HG03039 (cell line): ENCODE measurements around the gene KLHL21.
A peak's percentile ranks its signal among the peaks of the same experiment; 100 is the strongest.

Source experiments
- ATAC-seq: cut with Tn5 transposase; IDR thresholded peaks from one replicate; pipeline ENCODE4 v1.9.1; 2021; ENCODE audit warnings: mild to moderate bottlenecking, moderate library complexity; ENCODE audit not compliant: unreplicated experiment

The KLHL21 gene

DNA sequence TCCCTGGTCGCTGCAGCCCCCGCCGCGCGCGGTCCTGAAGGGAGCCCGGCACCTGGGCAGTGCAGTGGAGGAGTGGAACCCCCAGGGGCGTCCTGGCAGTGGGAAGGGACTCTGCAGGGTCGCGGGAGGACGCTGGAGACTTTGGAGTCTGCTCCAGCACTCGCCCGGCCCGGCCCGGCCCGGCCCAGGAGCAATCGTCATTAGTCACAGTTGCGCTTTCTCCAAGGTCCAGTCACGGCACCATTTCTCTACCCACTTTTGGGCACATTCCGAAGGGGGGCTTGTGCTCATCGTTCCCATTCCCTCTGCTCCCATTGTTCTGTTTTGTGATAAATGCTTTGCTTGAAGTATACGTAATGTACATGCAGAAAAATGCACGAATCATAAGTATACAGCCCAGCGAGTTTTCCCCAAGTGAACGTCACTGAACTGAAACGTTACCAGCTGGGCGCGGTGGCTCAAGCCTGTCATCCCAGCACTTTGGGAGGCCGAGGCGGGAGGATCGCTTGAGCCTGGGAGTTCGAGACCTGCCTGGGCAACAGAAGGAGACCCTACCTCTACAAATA is 23.0 kb upstream of the KLHL21 start:
- ATAC-seq: peak; percentile 6

DNA sequence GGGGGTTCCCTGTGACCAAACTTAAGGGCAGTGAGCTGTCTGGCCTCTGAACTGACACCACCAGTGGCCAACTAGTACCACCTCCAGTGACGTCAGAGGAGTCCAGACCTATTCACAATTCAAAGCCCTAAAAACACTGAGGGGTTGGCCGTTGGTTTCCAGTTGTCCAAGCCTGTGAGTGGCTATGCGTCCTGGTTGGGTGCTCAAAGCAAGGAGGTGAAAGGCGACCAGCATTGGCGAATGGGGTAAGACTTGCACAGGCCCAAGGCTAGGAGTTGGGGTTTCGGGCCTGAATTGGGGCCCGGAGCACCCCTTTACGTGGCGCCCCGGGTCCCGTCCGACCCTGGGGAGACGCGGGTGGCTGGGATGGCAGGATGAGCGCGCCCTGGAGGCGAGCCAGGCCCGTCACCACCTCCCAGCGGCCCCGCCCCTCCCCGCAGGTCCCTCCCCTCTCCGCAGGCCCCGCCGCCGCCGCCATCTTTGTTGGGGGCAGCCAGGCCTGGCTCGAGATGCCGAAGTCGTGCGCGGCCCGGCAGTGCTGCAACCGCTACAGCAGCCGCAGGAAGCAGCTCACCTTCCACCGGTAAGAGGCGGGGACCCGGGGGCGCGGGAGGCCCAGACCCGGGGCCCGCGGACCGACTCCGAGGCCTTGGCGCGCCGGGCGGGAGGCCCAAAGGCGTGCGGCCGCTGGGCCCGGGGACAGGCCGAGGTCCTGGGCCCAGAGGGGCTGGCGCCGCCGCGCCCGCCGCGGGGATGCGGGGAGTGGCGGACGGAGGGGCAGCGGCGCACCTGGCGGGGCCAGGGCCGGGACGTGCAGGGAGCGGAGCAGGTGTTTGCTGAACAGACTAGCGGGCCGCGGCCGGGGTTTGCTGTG is 22.3 kb upstream of the KLHL21 start, which contains the start of gene THAP3:
Gene THAP3 (plus strand): TSS at position 159 of the 874 bp plus-strand sequence. CDS start 351 bp downstream, at position 510.
- ATAC-seq: peak; percentile 64

DNA sequence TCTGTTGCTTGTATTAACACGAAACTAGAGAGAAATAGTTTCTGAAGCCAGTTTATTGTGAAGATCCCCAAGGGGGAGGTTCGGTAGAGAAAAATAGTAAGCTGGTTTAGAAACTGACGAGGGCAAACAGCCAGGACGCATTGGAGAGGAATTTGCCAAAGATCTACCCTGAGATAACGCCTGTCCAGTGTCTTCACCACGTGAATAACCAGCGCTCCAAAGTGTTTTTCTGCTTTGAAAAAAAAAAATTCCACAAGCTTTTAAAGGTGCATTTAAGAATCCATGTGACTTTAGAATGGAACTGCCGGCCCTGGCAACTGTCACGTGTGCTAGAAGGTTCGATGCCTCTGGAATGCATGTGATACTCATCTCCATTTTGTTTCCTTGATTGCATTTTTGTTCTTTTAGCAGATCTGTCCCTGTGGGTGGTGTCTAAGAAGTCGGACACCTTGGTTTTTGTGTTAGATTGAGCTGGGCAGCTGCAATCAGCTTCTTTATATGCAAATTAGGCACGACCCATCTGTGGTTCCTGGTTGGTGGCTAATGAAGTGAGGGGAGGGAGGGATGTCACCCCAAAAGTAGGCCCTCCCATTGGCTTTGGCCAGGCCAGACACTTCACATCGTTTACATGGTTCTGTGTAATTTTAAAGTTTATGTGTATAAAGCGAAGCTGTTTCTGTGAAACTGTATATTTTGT is 20.7 kb upstream of the KLHL21 start:
- no peak for ATAC-seq

DNA sequence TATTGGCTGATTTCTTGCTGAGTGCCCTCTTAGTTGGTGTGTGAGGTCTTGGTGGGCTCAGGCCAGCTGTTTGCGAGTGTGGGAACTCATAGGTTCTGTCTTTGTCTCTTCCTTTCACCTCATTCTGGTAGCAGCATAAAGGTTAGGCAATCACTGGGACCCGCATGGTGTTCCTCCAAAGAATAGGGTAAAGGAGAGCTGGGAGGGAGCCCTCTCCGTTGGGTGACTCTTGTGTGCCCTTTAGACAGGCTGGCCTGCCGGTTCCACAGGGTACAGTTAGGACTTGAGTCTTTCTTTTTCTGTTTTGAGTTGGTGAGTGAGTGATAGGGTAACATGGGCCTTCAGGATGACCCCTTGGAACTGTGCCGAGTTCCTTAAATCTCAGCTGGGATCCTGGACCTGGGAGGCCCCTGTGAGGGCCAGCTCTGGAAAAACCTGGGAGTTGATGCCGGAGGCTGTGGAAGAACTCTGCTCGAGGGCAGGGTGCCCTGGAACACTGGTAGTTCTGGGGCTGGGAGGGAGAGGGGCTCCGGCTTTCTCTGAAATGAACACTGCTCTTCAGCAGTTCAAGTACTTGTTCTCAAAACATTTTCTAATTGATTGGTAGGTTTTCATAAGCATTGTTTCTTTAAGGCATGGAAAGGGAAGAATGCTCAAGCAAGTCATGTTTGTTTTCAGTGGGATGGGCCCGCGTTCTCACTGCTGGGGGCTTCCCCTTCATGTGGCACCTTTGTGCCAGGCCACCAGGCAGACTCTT is 19.9 kb upstream of the KLHL21 start:
- no peak for ATAC-seq

DNA sequence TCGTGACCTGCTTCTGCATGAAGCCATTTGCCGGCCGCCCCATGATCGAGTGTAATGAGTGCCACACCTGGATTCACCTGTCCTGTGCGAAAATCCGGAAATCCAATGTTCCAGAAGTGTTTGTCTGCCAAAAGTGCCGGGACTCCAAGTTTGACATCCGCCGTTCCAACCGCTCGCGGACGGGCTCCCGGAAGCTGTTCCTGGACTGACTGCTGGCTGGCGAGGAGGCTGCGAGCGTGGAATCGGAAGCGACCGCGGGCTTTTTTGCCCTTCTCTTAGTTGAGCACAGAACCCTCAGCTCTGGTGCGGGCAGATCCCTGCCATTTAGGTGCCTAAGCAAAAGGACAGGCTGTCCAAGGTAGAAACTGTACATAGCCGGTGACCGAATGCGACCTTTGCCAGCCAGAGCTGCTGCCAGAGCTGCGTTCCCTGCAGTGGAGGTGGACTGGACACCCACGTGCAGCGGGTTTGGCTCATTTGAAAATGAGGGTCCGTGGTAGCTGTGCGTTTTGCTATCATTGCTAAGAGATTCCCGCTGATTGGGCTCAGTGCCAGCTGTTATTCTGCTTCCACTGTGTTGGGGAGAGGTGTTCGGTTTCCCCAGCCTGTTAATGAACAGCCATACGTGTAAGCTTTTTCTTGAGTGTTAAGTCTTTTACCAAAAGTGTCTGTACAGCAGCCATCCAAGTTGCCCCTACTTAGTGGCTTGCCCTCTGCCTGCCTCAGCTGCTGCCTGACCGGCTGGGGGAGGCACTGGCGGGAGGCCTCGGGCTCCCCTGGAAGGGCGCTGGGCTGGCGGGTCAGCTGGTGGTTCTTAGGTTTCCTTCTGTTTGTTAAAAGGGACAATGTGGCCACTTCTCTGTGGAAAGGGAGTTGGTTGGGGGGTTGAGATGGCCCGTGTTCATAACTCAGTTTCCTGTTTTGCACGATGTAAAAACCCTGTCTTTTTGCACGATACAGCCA is 19.0 kb upstream of the KLHL21 start:
- no peak for ATAC-seq

DNA sequence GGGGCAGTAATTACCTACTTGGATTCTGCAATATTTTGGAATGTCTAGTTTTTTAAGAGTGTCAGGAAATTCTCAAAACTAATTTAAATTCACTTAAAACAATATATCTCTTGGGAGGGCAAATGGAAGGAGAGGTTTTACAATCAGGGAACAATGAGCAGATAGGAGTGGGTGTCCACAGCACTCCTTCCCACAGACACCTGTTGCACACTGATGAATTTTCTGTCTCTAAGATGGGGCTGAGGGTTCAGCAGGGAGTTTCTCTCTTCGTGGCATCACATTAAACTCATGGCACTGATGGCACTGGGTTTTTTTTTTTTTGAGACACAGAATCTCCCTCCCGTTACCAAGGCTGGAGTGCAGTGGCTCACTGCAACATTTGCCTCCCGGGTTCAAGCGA is 16.4 kb upstream of the KLHL21 start:
- no peak for ATAC-seq

DNA sequence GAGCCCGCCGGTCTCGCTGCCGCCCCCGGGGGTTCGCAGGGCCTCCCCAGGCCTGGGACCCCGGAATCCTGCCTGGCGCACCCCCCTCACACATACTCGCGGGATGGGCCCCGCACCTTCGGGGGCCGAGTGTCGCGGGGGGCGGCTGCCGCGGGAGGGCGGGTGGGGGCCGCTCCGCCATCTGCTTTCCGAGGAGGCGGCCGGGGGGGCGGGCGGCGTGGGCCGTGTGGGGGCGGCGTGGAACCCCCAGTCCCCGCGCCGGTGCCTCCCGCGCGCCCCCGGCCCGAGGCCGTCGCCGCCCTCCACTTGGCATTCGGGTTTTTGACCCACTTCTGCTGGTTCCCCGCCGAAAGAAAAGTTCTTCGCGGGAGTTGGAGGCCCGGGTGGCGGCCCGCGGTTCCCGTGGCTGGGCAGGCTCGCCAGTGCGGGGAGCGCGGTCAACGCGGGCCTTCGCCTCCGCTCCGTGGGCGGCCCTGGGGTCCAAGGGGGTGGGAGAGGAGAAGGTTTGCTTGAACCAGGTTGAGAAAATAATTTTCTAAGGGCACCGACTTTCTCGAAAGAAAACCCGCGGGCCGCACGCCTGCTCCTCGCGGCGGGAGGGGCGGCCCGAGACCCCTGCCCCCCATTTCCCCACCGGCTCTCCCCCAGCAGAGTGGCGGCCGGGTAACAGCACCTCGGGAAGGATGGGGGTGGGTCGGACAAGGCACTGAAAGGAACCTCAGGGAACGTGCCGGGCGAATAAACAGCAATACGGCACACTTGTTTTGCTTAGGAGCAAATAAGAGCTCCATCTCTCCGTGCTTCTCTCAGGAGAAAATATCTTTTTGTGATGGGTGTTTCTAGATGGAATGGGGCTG is 12.5 kb upstream of the KLHL21 start:
- no peak for ATAC-seq

DNA sequence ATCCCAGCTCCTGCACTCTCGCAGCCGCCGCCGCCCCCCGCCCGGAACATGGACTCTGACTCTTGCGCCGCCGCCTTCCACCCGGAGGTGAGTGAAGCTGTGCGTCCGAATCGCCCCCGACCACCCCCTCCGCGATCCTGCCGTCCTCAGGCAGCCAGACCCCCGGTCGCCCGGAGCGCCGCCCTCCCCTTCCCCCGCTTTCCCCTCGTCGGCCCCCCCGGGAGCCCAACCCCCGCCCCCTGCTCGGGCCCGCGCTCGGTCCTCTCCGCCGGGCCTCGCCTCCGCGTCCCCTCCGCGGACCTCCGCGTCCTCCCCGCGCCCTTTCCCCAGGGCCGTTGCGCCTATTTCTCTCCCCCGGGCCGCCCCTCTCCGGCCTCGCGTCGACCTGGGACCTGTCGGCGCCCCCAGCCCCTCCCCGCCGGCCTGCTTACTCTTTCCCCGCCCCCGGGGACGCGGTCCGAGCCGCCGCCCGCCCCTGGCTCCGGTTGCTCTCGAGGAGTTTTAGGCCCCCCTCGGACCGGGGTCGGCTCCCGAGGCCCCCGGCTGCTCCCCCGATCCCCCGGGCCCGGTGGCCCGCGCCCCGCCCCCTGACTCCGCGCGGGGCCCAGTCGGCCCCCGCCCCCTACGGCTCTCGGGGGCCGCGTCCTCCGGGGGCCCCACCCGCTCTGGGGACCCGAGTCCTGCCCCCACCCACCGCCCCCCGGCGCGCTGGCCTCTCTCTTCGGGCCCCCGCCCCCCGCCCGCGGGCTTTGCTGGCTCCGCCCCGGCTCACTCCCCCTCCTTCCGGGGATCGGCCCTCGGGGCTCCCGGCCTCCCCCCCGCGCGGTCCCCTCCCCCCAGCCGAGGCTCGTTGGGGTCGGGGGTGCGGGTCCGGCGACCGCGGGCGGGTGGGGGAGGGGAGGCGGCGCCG is 11.6 kb upstream of the KLHL21 start:
- ATAC-seq: no peak

DNA sequence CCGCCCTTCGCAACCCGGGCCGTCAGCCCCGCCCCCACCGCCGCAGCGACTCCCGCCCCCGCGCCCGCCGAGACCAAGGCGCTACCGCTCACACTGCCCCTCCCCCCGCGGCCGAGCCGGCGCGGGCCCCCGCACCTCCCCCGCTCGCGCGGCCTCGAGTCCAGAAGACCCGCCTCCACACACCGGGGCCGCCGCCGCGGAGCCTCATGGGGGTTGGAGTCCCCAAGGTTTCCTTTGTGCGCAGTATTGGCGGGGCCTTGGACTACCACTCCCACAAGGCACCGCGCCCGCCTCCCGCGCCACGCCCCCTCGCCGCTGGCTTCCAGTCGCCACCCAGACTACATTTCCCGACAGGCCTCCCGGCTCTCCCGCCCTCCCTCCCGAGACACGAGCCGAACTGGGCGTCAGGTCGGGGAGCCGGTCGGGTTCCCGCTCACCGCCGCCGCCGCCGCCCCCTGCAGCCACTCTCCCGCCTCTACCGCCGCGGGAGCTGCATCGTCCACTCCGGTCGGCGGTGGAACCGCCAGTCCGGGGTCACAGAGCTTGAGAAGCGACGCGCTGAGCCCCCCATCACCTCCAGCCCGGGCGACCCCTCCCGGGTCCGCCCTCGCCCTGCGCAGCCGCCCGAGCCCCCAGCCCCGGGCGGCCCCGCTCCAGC is 10.8 kb upstream of the KLHL21 start, which contains the start of gene PHF13:
Gene PHF13 (plus strand): TSS at position 371 of the 658 bp plus-strand sequence. CDS start 336 bp downstream, outside the sequence.
- peak; percentile 87 for ATAC-seq

DNA sequence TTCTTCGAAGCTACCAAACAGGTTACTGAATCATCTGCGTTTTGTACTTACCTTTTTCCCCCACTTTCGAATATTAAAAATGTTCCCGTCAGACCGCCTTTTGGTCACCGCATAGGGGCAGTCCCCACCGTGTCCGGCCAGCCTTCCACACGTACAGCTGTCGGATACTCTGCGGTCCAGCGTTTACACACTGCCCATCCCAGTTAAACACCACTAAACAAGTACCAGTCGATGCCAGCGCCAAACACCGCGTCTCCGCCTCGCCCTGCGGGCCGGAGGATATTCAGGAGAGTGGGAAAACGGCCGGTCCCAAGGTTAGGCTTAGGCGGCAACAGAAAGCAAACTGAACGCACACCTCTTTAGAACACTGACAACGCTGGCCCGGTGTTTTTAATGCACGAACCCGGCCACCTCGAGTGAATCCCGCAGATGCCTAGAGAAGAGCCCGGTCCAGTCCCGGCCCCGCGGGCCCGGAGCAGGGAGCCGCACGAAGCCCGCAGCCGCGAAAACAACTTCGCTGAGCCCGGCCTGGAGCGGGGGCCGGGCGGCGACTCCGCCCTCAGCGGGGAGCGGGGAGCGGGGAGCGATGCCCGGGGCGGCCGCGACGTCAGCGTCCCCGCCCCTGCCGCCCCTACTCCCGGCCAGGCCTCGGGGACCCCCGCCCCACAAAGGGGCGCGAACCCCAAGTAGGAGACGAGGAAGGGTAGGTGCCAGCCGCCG is 10.1 kb upstream of the KLHL21 start:
- no peak for ATAC-seq

DNA sequence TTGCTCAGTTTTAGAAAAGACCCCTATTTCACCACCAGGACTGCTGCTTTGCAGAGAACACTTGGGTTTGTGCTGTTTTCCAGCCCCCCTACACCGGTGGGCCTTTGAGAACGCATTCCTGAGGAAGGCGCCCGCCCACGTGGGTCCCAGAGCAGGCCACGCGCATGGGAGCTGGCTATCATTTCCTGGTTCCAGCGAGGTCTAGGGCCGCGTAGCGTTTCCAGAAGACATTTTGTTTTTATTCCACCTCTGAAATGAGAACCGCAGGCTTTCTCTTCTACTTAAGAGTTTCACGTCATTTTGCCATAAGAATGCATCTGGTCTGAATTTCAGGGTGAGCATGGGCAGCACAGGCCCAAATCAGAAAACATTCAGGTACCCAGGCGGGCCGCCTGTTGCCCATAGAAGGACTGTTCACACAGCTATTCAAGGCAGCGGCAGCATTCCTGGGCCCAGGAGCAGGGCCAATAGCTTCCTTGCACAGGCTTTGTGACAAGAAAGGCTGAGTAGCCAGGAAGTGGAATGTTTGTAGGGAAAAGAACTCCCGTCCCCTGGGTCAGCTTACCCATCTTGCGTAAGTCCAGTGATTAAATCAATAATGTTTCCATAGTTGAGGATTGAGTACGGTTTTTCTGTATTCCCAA is 1.4 kb upstream of the KLHL21 start:
- no peak for ATAC-seq

DNA sequence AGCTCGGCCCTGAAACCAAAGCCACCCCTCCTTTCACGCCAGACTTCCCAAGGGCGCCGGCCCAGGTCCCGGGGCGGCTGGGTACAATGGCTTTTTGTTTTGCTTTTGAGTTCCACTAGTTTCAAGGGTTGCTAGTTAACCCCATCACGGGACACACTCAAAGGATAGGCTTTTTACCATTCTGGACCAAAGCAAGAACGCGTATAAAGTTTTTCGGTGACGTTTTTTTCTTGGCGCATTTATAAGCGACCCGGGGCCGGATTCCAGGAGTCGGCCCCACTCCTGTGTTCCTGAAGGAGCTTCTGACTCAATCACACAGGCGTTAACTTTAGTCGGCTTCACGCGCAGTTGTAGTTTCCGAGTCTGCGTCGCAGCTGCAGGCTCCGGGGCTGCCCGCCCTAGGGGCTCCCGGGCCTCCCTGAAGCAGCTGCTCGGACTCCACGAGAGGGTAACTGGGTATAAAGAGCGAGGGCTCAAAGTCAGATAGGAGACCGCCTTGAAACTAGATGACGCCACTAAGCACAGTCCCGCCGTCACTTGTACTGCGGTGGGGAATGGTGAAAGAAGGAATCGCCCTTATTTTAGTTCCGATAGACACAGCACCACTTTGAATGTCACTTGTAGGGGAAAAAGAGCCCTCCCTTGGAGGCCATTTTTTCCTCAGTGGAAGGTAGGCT is 707 bp upstream of the KLHL21 start:
- no peak for ATAC-seq

DNA sequence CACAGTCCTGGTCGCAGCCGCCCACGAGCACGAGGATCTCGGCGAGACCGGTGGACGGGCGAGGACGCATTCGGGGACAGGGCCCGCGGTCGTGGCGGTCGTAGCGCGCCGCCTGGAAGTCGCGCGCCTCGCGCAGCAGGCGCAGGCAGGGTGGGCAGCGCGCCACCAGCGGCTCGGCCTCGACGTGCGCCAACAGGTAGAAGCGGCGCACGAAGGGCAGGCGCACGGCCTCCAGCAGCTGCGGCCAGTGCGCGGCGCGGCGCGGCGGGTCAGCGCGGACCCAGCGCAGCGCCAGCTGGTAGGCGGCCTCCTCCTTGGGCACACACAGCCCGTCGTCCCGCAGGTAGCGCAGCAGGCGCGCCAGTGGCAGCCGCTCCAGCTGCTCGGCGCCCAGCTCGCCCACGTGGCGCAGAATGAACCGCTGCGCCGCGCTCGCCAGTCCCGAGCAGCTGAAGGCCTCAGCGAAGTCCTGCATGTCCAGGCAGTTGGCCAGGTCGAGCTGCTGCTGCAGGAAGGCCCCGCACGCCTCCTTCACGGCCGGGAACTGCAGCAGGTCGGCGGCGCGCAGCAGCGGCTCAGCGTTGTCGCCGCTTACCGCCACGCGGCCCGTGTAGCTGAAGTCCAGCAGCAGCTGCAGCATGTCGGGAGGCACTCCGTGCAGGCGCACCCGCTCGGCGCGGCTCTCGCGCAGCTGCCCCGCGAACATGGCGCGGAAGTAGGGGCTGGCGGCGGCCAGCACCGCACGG is 573 bp downstream of the KLHL21 start:
- ATAC-seq: peak; percentile 29

DNA sequence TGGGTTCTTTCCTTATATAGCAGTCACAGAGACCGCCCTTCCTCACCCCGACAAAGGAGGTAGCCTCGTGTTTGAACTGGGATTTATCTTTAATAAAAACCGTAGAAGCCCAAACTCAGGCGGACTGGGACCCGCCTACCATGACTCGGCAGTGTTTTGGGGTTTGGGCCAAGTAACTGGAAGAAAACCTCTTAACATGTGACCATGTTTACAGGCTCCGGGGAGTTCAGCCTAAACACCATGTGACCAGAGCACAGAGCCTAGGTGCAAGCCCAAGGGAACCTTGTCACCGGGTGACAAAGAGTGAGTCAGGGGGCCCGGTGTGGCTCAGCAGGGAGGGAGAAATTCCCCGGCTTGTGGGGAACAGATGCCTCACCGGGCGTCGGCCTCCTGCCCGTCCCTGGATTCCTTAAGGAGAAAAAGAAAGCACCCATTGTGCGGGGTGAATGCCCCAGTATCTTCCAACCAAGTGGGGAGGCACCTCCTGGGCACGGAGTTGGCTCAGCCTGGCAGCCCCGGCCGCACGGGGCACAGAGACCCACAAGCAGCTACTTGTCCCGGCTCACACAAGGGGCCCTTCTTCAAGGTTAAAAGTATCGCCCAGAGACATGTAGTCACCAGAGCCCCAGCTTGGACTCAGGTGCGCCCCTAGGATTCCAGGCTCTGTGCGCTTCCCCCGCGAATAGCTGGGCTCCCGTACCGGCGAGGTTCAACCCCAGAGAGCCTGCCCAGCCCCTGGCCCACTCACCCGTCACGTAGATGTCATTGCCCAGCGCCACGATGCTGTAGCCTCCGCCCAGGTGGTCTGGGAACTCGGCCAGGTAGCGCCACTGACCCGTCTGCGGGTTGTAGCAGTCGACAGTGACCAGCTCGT is 1.4 kb downstream of the KLHL21 start:
- ATAC-seq: peak; percentile 21
